ENCODE results near the gene NACC2.

Gene NACC2

GRCh38 chr9:135961277-135961715 is 133.8 kb downstream of the NACC2 start, which contains the start of gene UBAC1:
UBAC1 (minus strand) TSS chr9:135961373; CDS start chr9:135961162, 211 bp downstream.
- peak; percentile 86 to 90 (median 88) for DNase-seq (ENCODE audit: low read depth in 3 of 3)

- DNase-seq (ENCODE audit: low read depth in 3 of 3): no peak
These were observed 134.4 kb downstream of the NACC2 start for GRCh38 chr9:135960411-135961276.

- no peak for DNase-seq (ENCODE audit: low read depth in 3 of 3)
These were observed 135.3 kb downstream of the NACC2 start for GRCh38 chr9:135959814-135960213.

- DNase-seq (ENCODE audit: low read depth in 3 of 3): no peak
These were observed 136.6 kb downstream of the NACC2 start for GRCh38 chr9:135958485-135958884.

- no peak for DNase-seq (ENCODE audit: low read depth in 3 of 3)
These were observed 137.7 kb downstream of the NACC2 start for GRCh38 chr9:135957431-135957830.

- no peak for DNase-seq (ENCODE audit: low read depth in 3 of 3)
These were observed 138.3 kb downstream of the NACC2 start for GRCh38 chr9:135956802-135957174.
